Ovary (tissue), 9 donors: ENCODE results near the gene SVOP. TPM values are rescaled to one million over a fixed set of nuclear protein-coding genes. Genes with fewer than 3 reads are reported as not detected.

Experiments used
- DNase-seq, 5 donors: peaks; one replicate each; pipeline ENCODE4 v3.0.0-alpha.2; 2019 to 2020
- H3K27ac ChIP-seq, 2 donors: fragments of 200-600 bp; one replicate each; pipeline versions ENCODE4 v1.5.1 to v1.8.0; 2019 to 2022
- H3K27me3 ChIP-seq: fragments of 200-600 bp; one replicate; pipeline ENCODE4 v1.8.0; 2022
- H3K36me3 ChIP-seq: fragments of 200-600 bp; sonication (generic); one replicate; pipeline ENCODE4 v1.5.1; 2019
- H3K4me1 ChIP-seq: one replicate; pipeline ENCODE4 v1.8.1; 2013; ENCODE audit warnings: mild to moderate bottlenecking, moderate library complexity; ENCODE audit not compliant: insufficient read depth
- H3K4me3 ChIP-seq: fragments of 200-600 bp; sonication (generic); one replicate; pipeline ENCODE4 v1.5.1; 2017
- H3K9me3 ChIP-seq, 2 donors: fragments of 200-600 bp in 1 of 2; sonication (generic) in 1 of 2; one replicate each; pipeline versions ENCODE4 v1.5.1 to v1.8.1; 2013 to 2019; ENCODE audit warnings: mild to moderate bottlenecking in 1 of 2, moderate library complexity in 1 of 2
- CTCF ChIP-seq, 3 donors: fragments of 450-650 bp in 2 of 3; fragments of 200-600 bp in 1 of 3; IDR thresholded peaks; one replicate each; pipeline versions ENCODE4 v1.5.1 to v1.8.0; 2016 to 2022; ENCODE audit warnings: antibody characterized with exemption in 3 of 3, mild to moderate bottlenecking in 1 of 3
- EP300 ChIP-seq: sonication (generic); formaldehyde crosslinking; IDR thresholded peaks from one replicate; pipeline ENCODE4 v1.6.1; 2017; ENCODE audit warnings: antibody characterized with exemption
- POLR2A ChIP-seq: fragments of 450-650 bp; IDR thresholded peaks from one replicate; pipeline ENCODE4 v1.6.1; 2017; ENCODE audit warnings: antibody characterized with exemption, mild to moderate bottlenecking, moderate library complexity
- WGBS, 3 donors: extraction: QIAGEN DNeasy Blood & Tissue Kit in 1 of 3; methylation state at CpG; one replicate each; pipeline versions ENCODE4 v1.1.5 to v1.1.7; 2013 to 2017; 5-methylcytosine and 5-hydroxymethylcytosine counted together
- intact Hi-C, 4 donors: fragments of 100-400 bp; cut with DNase I; formaldehyde crosslinking; loops; one replicate each; pipeline versions ENCODE4 v1.11.0 to v1.15.1; 2022 to 2023
- polyA plus RNA-seq, 2 donors: library from polyadenylated mRNA; stranded (reverse); fragments of 200-250 nt in 1 of 2; fragments of 350-450 nt in 1 of 2; fragmentation: Illumina TruSeq in 1 of 2; extraction: RNeasy Lipid Tissue Mini Kit (QIAGEN cat#74804) in 1 of 2; gene quantifications; one replicate each; pipeline ENCODE4 v1.2.3, GENCODE V29; 2013 to 2014
- total RNA-seq, 7 donors: library from RNA; depleted of rRNA in 2 of 7; stranded (reverse); fragments of >200 nt in 2 of 7; fragmentation: NEBNext Ultra II Directional in 3 of 7; extraction: Animal tissue kit (Norgen Biotek cat#: 25700) in 3 of 7; gene quantifications; one replicate each; pipeline versions ENCODE4 v1.1.0 to v1.2.4, GENCODE V29; 2016 to 2023
- donor health status: DM: no; HTN: no; CAD: no; lungs with moderate emphysema.
- donor health status: DM: no; HTN: no; CAD: no.
- donor health status: Bipolar disorder and iron deficiency.
- donor health status: DM: yes; HTN: yes; CAD: no.
- donor health status: DM: no; HTN: no; CAD: no.
- donor health status: DM: yes; HTN: yes; CAD: no.

Gene SVOP
- total and polyA plus RNA-seq, 9 donors, result not detected

GRCh38 chr12:108947097-108947496 is 73.8 kb downstream of the SVOP start:
- Histone ChIP-seq H3K4me3 (no peak overlapping the region), H3K27me3 (no peaks in the 10 kb centered on the region), H3K27ac (no peak overlapping the region), H3K4me1 (no peaks in the 10 kb centered on the region), H3K9me3 (no peaks in the 10 kb centered on the region), H3K36me3 (no peaks in the 10 kb centered on the region)
- no peak for TF ChIP-seq POLR2A
- no peak for TF ChIP-seq EP300
- TF ChIP-seq CTCF (IDR thresholded peaks at IDR 0.05), result no peak
- DNase-seq, result no peak
- 46 to 74% (median 69%) methylated on average over 1 of the region's 1 CpG for WGBS, 3 donors
- intact Hi-C loops, result loop anchor here in 1 of 4 donors (10.0 kb wide), 1 partner anchor 282 kb away; no protein-coding TSS in a partner anchor

- no peak for TF ChIP-seq EP300
- no peak for TF ChIP-seq POLR2A
- TF ChIP-seq CTCF (IDR thresholded peaks at IDR 0.05), result no peak
- intact Hi-C loops, result loop anchor here in 1 of 4 donors (10.0 kb wide), 1 partner anchor 275 kb away; no protein-coding TSS in a partner anchor
- H3K36me3 ChIP-seq, result no peaks in the 10 kb centered on the region
- WGBS, 3 donors, result 37 to 90% (median 89%) methylated on average over 1 of the region's 1 CpG
- DNase-seq, result no peak
- H3K4me1 ChIP-seq, result no peaks in the 10 kb centered on the region
- H3K27ac ChIP-seq, result no peak overlapping the region
- H3K9me3 ChIP-seq, result no peaks in the 10 kb centered on the region
- no peaks in the 10 kb centered on the region for H3K27me3 ChIP-seq
- H3K4me3 ChIP-seq, result no peak overlapping the region
Observed at GRCh38 chr12:108940138-108940537, 80.7 kb downstream of the SVOP start.

GRCh38 chr12:108939594-108939993 is 81.3 kb downstream of the SVOP start:
- H3K36me3 ChIP-seq, result no peaks in the 10 kb centered on the region
- intact Hi-C loops, result no loop called here
- no peaks in the 10 kb centered on the region for H3K27me3 ChIP-seq
- no peaks in the 10 kb centered on the region for H3K4me1 ChIP-seq
- no peak for DNase-seq
- H3K27ac ChIP-seq, result no peak overlapping the region
- H3K9me3 ChIP-seq, result no peaks in the 10 kb centered on the region
- H3K4me3 ChIP-seq, result no peak overlapping the region
- WGBS, 3 donors, result 72 to 83% (median 72%) methylated on average over 1 of the region's 1 CpG
- no peak for TF ChIP-seq CTCF (IDR thresholded peaks at IDR 0.05)
- no peak for TF ChIP-seq POLR2A
- no peak for TF ChIP-seq EP300

- no peak for DNase-seq
- intact Hi-C loops, result no loop called here
- Histone ChIP-seq H3K36me3 (no peaks in the 10 kb centered on the region), H3K27me3 (no peaks in the 10 kb centered on the region), H3K4me3 (no peak overlapping the region), H3K27ac (no peak overlapping the region), H3K4me1 (no peaks in the 10 kb centered on the region), H3K9me3 (no peaks in the 10 kb centered on the region)
- TF ChIP-seq POLR2A (no peak), EP300 (no peak), CTCF (IDR thresholded peaks at IDR 0.05) (no peak)
- WGBS, 3 donors, result 79 to 85% (median 80%) methylated on average over 13 of the region's 13 CpGs
Observed at GRCh38 chr12:108938247-108938924, 82.5 kb downstream of the SVOP start.
